Measurements from ENCODE around the gene TMEM14C.

The TMEM14C gene
- total RNA-seq: 30.0 to 88.2 (median 61.5) reads per million in 17 experiments

GRCh38 chr6:10722820-10723566 is at the start of gene TMEM14C:
Gene TMEM14C (plus strand): TSS chr6:10723070. CDS start chr6:10724614, 1,544 bp downstream.
- DNase-seq: peak; percentile 96 to 98 (median 98)

- no peak for DNase-seq
Measured at GRCh38 chr6:10676403-10676802, 46.5 kb upstream of the TMEM14C start.

GRCh38 chr6:10678456-10678855 is 44.4 kb upstream of the TMEM14C start:
- DNase-seq: no peak

GRCh38 chr6:10681795-10682194 is 41.1 kb upstream of the TMEM14C start:
- DNase-seq: no peak

GRCh38 chr6:10682355-10682988 is 40.4 kb upstream of the TMEM14C start:
- DNase-seq: no peak

- no peak for DNase-seq
Measured at GRCh38 chr6:10684618-10685017, 38.3 kb upstream of the TMEM14C start.

GRCh38 chr6:10685092-10685915 is 37.6 kb upstream of the TMEM14C start:
- no peak for DNase-seq

GRCh38 chr6:10686901-10687300 is 36.0 kb upstream of the TMEM14C start:
- DNase-seq: no peak

GRCh38 chr6:10687582-10687981 is 35.3 kb upstream of the TMEM14C start:
- DNase-seq: no peak

- DNase-seq: peak in 2 of 4 experiments; percentile 7 to 11
Measured at GRCh38 chr6:10690651-10691445, 32.0 kb upstream of the TMEM14C start.

GRCh38 chr6:10692965-10693538 is 29.8 kb upstream of the TMEM14C start:
- no peak for DNase-seq

- DNase-seq: peak; percentile 95 to 97 (median 96)
Measured at GRCh38 chr6:10694302-10695085, 28.4 kb upstream of the TMEM14C start, which contains the start of the genes C6orf52 and PAK1IP1. Gene C6orf52 (minus strand): TSS chr6:10694616. CDS start chr6:10687550, 7,066 bp downstream. Gene PAK1IP1 (plus strand): TSS chr6:10694972. CDS start chr6:10694986, 14 bp downstream.

- peak in 1 of 4 experiments; percentile 6 for DNase-seq
Measured at GRCh38 chr6:10695086-10695657, 27.7 kb upstream of the TMEM14C start.

GRCh38 chr6:10696655-10697054 is 26.2 kb upstream of the TMEM14C start:
- DNase-seq: no peak

- no peak for DNase-seq
Measured at GRCh38 chr6:10713962-10714361, 8.9 kb upstream of the TMEM14C start.

- peak; percentile 17 to 38 (median 37) for DNase-seq
Measured at GRCh38 chr6:10719296-10719963, 3.4 kb upstream of the TMEM14C start.

GRCh38 chr6:10719964-10720264 is 3.0 kb upstream of the TMEM14C start:
- DNase-seq: no peak

- peak; percentile 55 to 76 (median 64) for DNase-seq
Measured at GRCh38 chr6:10720265-10720959, 2.5 kb upstream of the TMEM14C start.

Data from suppressor macrophage (primary cell).